ENCODE measurements around the gene FMNL1.

FMNL1 gene

GRCh38 chr17:45284176-45285140 is 62.8 kb downstream of the FMNL1 start:
- DNase-seq, result peak; percentile 61

DNA sequence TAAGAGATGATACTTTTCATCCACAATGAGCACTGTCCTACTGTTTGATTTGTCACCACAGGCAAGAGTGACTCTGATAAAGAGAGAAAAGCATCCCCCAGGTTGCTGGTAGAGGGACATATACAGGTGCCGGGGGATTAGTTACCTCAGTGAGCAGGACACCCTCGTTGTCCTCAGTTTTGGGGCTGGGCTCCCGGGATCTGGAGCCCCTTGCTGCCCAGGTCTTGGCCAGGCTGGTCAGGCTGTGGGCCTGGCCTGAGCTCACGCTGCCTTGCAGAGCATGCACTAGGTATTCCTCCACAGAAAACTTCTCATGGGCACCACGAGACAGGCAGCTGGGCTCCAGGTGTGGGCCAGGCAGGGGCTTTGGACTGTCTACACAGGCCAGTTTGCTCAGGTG is 64.6 kb downstream of the FMNL1 start:
- DNase-seq, result no peak

GRCh38 chr17:45287526-45288500 is 66.1 kb downstream of the FMNL1 start:
- DNase-seq, result no peak

- DNase-seq, result no peak
Observed at GRCh38 chr17:45288825-45289224, 67.1 kb downstream of the FMNL1 start.

GRCh38 chr17:45289301-45290268 is 67.9 kb downstream of the FMNL1 start:
- no peak for DNase-seq

DNA sequence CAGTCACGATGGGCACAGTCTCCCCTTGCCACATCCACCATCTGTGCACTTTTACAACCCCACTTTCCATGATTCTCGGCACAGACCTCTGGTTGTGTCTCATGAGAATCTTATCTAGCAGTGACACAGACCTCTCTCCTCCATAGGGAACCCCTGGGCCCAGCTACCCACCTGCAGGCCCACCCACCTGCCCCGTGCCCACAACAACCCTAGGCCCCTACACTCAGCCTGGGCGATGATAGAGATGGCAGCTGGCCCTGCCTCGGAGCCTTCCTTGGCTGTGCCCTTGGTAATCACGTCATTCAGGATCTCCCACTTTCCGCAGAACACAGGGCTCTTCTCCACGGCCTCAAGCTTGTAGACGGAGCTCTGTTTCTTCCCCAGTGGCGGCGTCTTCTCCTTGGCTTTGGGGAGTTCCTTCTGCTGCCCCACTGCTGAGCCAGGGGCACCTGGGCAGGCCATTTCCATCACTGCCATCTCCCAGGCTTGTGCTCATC is 68.6 kb downstream of the FMNL1 start:
- DNase-seq, result no peak

- no peak for DNase-seq
Observed at GRCh38 chr17:45291171-45291805, 69.6 kb downstream of the FMNL1 start.

DNA sequence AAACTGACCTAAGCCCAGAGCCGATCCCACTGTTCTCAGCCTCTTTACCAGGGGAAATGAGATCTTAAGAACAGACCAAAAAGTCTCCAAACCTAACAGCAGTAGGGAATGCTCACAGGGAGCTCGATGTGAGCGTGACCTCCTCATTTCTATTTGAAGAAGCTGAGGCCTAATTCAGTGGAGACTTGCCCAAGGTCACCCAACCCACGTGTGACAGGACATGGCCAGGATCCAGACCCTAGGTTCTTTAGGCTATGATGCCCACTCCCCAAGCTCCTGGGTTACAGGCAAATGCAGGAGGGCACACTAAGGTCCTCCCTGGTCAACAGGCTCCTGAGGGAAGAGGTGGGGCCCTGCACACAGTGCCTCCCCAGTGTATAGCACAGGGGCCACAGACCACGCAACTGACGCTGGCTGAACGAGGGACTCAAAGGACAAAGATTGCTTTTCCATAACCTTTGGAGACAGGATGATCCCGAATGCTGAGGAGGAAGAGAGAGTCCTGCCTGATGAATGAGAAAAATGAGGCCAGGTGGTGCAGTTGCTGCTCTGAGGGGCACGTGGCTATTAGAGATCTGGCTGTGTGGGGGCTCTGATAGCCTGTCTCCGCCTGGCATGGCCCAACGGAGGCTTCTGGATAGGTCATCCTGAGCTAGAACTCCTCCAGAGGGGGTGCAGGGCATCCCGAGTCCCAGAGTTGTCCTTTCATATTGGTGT is 71.2 kb downstream of the FMNL1 start:
- DNase-seq, result no peak

- peak; percentile 57 for DNase-seq
Observed at GRCh38 chr17:45293413-45294211, 71.9 kb downstream of the FMNL1 start.

DNA sequence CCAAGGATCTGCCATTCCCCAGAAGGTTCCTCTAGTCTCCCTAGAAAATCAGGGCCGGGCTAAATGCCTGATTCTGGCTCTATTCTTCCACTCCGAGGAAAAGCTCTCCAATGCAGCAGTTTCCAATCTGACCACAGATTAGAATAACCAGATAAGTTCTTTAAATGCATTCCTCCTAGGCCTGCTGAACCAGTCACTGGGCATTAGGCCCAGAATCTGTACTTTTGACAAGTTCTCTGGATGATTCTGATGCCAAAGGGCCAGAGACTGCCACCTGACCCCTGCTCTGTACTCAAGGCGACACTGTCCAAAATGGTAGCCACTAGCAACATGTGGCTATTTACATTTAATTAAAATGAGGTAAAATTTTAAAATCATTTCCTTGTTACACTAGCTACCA is 72.8 kb downstream of the FMNL1 start:
- no peak for DNase-seq

DNA sequence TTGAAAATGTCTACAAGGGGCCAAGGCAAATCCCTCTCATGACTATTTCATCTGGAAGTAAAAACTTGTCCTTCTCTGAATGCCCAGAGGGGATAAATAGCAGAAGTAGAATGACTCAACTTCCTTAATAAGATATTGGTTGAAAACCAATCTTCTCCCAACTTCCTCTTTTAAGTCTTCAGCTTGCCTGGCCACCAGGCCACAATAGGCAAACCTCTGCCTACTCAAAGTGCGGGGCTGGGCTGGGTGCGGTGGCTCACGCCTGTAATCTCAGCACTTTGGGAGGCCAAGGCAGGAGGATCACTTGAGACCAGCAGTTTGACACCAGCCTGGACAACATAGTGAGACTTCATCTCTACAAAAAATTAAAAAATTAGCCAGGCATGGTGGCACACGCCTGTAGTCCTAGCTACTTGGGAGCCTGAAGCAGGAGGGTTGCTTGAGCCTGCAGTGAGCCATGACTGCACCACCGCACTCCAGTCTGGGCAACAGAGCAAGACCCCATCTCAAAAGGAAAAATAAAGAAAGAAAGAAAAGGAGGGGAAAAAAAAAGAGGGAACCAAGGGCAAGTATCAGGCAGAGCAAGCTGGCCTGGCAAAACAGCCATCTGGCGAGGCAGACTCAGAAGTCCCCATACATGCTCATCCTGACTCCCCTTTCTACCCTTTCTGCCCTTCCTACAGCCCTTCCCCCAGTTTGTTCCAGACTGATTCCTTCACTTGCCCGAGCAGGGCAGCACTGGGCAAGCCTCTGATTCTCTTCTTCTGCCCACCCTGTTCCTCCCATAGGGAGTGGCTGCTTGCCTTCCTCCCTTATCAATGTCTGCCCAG is 74.5 kb downstream of the FMNL1 start:
- peak; percentile 33 for DNase-seq

GRCh38 chr17:45296833-45297124 is 75.1 kb downstream of the FMNL1 start:
- no peak for DNase-seq

Data from stimulated activated CD4-positive, alpha-beta T cell treated with anti-CD3 and anti-CD28 coated beads, Interleukin-15, amount 100 ng/mL, for 24 hours (primary cell).